HG03280 (cell line): ENCODE measurements around the gene PILRA.
"Not testable (repeated sequence)": the region's sequence is repeated elsewhere in the genome, so short reads cannot be mapped to it uniquely, and the experiment has no call there.

ENCODE experiments used
- ATAC-seq: cut with Tn5 transposase; IDR thresholded peaks from one replicate; pipeline ENCODE4 v1.9.1; 2021; ENCODE audit warnings: mild to moderate bottlenecking, moderate library complexity; ENCODE audit not compliant: unreplicated experiment

PILRA gene

GRCh38 chr7:100376066-100376465 lies 2.8 kb downstream of the PILRA start:
- ATAC-seq = no peak

- ATAC-seq = no peak
Observed at GRCh38 chr7:100378114-100378755, 4.9 kb downstream of the PILRA start.

GRCh38 chr7:100380196-100380595 lies 6.9 kb downstream of the PILRA start:
- ATAC-seq = no peak

- not testable (repeated sequence) for ATAC-seq
Observed at GRCh38 chr7:100381531-100382233, 8.4 kb downstream of the PILRA start.

GRCh38 chr7:100382234-100382853 lies 9.1 kb downstream of the PILRA start:
- ATAC-seq = not testable (repeated sequence)

- ATAC-seq = no peak
Observed at GRCh38 chr7:100384628-100385294, 11.5 kb downstream of the PILRA start.

- no peak for ATAC-seq
Observed at GRCh38 chr7:100386940-100387339, 13.7 kb downstream of the PILRA start.

- ATAC-seq = no peak
Observed at GRCh38 chr7:100387695-100388094, 14.4 kb downstream of the PILRA start.

GRCh38 chr7:100389437-100390088 lies 16.3 kb downstream of the PILRA start:
- no peak for ATAC-seq

- ATAC-seq = no peak
Observed at GRCh38 chr7:100390286-100391009, 17.2 kb downstream of the PILRA start.

- ATAC-seq = no peak
Observed at GRCh38 chr7:100393233-100393905, 20.1 kb downstream of the PILRA start.

GRCh38 chr7:100394077-100394476 lies 20.8 kb downstream of the PILRA start:
- no peak for ATAC-seq

- peak; percentile 80 for ATAC-seq
Observed at GRCh38 chr7:100396421-100396982, 23.2 kb downstream of the PILRA start.

GRCh38 chr7:100397315-100398081 lies 24.2 kb downstream of the PILRA start:
- no peak for ATAC-seq

GRCh38 chr7:100398239-100398638 lies 25.0 kb downstream of the PILRA start:
- ATAC-seq = no peak

GRCh38 chr7:100400041-100400440 lies 26.8 kb downstream of the PILRA start:
- no peak for ATAC-seq

- ATAC-seq = no peak
Observed at GRCh38 chr7:100400656-100401055, 27.4 kb downstream of the PILRA start.

GRCh38 chr7:100401811-100402210 lies 28.5 kb downstream of the PILRA start:
- no peak for ATAC-seq

- no peak for ATAC-seq
Observed at GRCh38 chr7:100402241-100402640, 29.0 kb downstream of the PILRA start.
